Measurements from ENCODE around the gene GRK2.

GRK2 gene

DNA sequence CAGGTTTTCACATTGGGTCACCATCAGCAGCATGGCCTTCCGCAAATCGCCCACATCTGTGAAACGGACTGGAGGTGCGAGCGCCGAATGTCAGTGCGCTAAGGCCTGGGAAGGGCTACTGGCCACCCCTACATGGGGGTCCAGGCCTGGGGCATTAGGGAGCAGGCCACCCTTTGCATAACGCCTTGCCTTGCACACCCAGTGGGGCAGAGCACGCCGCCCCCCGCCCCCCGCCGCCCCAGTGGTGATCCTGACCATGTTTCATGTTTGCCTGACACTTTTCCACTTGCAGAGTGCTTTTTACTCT lies 2.6 kb downstream of the GRK2 start:
- H3K27ac ChIP-seq, result peak overlapping the region; percentile 100
- TF ChIP-seq, protein P1, sequence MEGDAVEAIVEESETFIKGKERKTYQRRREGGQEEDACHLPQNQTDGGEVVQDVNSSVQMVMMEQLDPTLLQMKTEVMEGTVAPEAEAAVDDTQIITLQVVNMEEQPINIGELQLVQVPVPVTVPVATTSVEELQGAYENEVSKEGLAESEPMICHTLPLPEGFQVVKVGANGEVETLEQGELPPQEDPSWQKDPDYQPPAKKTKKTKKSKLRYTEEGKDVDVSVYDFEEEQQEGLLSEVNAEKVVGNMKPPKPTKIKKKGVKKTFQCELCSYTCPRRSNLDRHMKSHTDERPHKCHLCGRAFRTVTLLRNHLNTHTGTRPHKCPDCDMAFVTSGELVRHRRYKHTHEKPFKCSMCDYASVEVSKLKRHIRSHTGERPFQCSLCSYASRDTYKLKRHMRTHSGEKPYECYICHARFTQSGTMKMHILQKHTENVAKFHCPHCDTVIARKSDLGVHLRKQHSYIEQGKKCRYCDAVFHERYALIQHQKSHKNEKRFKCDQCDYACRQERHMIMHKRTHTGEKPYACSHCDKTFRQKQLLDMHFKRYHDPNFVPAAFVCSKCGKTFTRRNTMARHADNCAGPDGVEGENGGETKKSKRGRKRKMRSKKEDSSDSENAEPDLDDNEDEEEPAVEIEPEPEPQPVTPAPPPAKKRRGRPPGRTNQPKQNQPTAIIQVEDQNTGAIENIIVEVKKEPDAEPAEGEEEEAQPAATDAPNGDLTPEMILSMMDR (conservative IDR thresholded peaks at IDR 0.05), result no peak

DNA sequence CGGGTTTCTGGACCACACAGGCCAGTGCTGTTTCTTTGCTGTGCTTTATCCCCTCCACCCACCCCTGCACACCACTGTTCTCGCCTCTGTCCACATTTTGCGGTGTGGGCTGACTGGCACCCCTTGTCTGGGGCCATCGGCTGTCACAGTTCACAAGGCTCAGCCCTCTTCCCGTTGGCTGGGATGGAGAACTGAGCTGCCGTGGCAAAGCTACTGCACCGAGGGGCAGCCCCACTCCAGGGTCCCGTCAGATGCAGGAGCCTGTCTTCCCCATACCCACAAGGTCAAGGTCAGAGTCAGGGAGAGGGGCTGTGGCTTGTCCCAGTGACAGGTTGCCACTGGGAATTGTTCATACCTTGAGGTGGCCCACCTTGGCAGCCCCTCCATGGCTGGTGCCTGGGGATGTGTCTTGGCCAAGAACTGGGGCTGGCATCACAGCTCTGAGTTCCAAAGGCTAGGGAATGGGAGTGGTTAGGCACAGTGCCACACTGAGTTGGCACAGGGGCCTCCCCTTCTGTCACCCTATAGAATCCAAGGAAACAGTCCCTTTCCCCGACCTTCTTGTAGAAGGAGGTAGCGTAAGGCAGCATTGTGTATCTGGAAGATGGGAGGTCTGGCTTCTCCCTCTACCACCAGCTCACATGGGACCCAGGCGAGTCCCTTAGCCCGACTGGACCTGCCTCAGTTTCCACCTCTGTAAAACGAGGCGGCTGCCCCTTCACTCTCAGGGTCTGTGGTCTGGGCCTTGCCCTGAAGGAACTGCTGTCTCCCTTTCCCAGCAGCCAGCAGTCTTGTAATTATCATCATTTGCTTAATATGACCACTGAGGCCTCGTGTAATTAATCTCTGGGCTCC lies 3.4 kb downstream of the GRK2 start:
- TF ChIP-seq, protein P1 (conservative IDR thresholded peaks at IDR 0.05), result no peak
- peak overlapping the region; percentile 100 for H3K27ac ChIP-seq

DNA sequence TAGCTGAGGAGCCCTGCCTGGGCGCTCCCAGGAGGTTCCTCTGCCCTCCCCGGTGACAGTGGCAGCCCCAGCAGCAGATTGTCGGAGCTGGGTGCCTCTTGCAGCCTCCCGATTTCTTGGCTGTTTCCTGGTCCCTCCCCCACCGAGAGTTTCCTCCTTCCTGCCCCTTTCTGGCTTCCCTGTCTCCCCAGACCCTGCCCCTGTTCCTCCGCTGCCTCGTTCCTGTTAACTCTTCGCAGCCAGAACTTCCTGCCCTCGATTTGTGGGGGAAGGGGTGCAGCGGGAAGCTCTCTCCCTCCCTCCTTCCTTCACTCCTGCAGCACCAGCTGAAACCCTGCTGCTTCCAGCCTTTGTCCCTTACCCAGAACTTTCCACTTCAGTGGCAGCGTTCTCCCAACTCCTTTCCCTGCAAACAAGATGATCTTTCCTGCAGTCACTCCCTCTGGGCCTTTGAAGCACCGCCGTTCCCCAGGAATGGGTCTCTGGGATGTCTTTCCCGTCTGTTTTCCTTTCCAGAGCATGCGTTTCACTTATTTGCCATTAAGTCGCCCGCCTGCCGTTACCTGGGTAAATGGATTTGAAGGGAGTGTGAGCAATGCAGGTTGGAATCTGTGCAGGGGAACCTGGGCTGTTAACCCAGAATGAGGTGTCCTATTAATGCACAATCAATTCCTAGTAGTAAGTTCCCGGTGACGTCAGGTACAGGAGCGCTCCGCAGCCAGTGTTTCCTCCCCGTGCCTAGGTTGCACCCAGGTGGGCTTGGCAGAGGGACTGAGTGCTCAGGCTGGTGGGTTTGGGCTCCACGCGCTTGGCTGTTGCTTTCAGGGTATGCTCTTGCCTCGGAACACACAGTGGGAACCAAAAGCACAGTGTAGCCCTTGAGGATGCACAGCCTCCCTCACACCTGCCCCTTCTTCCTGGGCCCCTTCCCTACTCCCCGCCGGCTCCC lies 4.3 kb downstream of the GRK2 start:
- TF ChIP-seq, protein P1 (conservative IDR thresholded peaks at IDR 0.05), result no peak
- H3K27ac ChIP-seq, result peak overlapping the region; percentile 100

DNA sequence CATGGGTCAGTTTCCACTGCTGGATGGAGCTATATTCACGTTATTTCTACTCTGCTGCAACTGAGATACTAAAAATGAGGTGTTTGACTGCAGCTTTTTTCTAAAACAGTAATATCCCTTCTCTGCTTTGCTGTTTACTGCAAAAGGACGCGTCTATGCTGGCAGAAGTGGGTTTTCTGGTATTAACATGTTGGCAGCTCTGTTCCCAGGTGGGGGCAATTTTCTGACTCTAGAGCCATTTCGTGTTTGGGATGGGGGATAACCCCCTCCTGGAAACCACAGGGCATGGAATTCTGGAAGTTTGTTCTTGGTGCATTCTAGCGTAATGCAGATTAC lies 4.9 kb downstream of the GRK2 start:
- H3K27ac ChIP-seq, result peak overlapping the region; percentile 100
- TF ChIP-seq, protein P1 (conservative IDR thresholded peaks at IDR 0.05), result no peak

DNA sequence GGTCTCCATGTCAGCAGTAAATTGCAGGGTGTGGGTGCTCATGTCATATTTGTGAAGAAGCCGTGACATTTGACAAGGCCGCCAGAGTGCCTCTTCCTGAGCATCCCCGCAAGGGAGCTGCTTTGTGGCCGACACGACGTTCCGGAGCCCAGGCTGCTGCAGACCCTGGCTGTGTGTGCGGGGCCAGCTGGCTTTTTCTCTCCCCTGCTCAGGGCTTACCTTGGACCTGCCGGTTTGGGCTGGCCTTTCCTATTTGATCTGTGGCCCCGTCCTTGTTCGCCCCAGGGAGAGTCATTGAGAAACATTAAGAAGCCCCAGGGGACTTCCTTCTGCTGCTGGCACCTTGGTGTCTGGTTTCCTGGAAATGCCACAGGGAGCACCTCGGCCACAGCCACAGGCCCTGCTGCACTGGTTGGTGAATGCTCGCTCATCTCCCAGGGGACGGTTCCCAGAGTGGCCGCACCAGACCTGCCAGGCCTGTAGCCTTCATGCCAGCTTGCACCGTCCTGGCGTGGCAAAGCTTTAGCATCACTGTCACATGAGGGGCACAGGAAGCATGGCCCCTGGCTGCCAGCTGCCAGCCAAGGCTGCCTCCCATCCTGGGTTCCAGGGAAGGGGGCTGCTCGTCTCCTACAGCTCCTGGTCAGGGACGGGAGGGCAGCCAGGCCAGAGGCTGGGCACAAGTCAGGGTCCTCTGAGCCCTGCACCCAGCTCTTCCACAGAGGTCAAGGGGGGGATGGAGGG lies 5.4 kb downstream of the GRK2 start:
- peak overlapping the region; percentile 100 for H3K27ac ChIP-seq
- TF ChIP-seq, protein P1 (conservative IDR thresholded peaks at IDR 0.05), result no peak

DNA sequence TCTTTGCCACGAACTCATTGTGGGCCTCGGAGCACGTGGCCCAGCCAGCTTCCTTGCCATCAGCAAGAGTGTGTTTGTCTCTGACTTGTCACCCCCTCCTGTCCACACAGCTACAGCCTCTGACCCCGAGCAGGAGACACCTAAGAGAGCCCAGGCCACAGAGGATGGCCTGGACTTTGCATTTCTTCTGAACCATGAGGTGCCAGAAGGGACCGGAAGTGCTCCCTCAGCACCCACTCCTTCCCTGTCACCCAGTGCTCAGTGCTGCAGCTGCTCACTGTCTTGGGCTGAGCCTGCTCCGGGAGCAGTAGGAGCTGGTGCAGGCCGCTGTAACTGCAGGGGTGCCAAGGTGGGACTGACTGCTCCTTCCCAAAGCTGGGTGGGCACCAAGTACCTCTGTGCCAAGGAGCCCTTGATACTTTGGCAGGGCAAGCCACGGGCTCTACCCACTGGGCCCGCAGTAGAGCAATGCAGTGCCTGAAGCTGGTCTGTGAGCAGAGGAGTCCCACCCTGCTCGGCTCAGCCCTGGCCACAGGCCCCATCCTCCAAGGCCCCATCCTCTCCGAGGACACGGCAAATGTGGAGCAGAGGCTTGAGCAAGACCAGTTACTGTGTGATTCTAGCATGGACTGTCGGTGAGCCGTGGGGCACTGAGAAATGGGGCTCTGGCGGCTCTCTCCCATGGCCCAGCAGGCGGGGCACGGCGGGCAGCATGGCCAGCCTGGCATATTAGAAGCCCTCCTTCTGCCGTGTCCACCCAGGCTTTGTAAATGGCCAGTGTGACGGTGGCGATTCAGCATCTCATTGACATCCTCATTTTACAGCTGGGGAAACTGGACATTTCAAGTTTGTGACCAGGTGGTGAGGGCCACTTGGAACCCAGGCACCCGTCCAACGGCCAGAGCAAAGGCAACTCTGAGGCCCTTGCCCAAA lies 6.3 kb downstream of the GRK2 start:
- H3K27ac ChIP-seq, result peak overlapping the region; percentile 100
- TF ChIP-seq, protein P1 (conservative IDR thresholded peaks at IDR 0.05), result no peak
